A673 (cell line): ENCODE measurements around the gene TLX1. TPM values are rescaled to one million over a fixed set of nuclear protein-coding genes. Genes with fewer than 3 reads are reported as not detected.

Experiments used
- BruUV-seq: library from RNA; stranded (reverse); fragments of 400-500 nt; replicated peaks from 2 replicates; lab custom pipeline; 2021; lab: Mats Ljungman, UMichigan
- CTCF ChIA-PET: fragments of 300-600 bp; sonication (Branson Sonifier 250); formaldehyde crosslinking; loops from one replicate; lab custom pipeline; 2022; ENCODE audit warnings: antibody characterized with exemption; lab: Charles Lee
- POLR2A ChIA-PET: fragments of 300-600 bp; sonication (Branson Sonifier 250); formaldehyde crosslinking; loops from one replicate; lab custom pipeline; 2022; ENCODE audit warnings: antibody characterized with exemption; ENCODE audit not compliant: low non-redundant PET; lab: Charles Lee
- DNase-seq: peaks from one replicate; pipeline ENCODE4 v3.0.0-alpha.2; 2015; ENCODE audit warnings: low spot score
- H3K27ac ChIP-seq: fragments of 200-600 bp; sonication (generic); 2 replicates; pipeline ENCODE4 v1.5.1; 2016; ENCODE audit warnings: mixed run types, low read depth, mild to moderate bottlenecking, mixed read lengths, antibody characterized with exemption, low read length; ENCODE audit not compliant: poor library complexity, severe bottlenecking
- H3K27me3 ChIP-seq: fragments of 200-600 bp; sonication (generic); replicated peaks from 2 replicates; pipeline ENCODE4 v1.6.1; 2017; ENCODE audit warnings: mixed run types, low read depth, mild to moderate bottlenecking, mixed read lengths, antibody characterized with exemption, low read length; ENCODE audit not compliant: insufficient read depth, poor library complexity
- H3K36me3 ChIP-seq: fragments of 200-600 bp; sonication (generic); 2 replicates; pipeline ENCODE4 v1.6.1; 2016; ENCODE audit warnings: mixed run types, mild to moderate bottlenecking, mixed read lengths, antibody characterized with exemption, low read length; ENCODE audit not compliant: insufficient read depth, poor library complexity, severe bottlenecking
- H3K4me1 ChIP-seq: fragments of 200-600 bp; sonication (generic); 2 replicates; pipeline ENCODE4 v1.6.1; 2017; ENCODE audit warnings: mixed run types, mild to moderate bottlenecking, mixed read lengths, antibody characterized with exemption, low read length; ENCODE audit not compliant: insufficient read depth, poor library complexity, severe bottlenecking
- H3K4me3 ChIP-seq: fragments of 200-600 bp; sonication (generic); 2 replicates; pipeline ENCODE4 v1.5.1; 2016; ENCODE audit warnings: low read depth, mixed run types, mild to moderate bottlenecking, mixed read lengths, low read length; ENCODE audit not compliant: poor library complexity, severe bottlenecking
- H3K9me3 ChIP-seq: fragments of 200-600 bp; sonication (generic); 2 replicates; pipeline ENCODE4 v1.6.1; 2016; ENCODE audit warnings: mixed run types, low read depth, mild to moderate bottlenecking, mixed read lengths, antibody characterized with exemption, low read length; ENCODE audit not compliant: poor library complexity, severe bottlenecking
- EZH2 ChIP-seq: fragments of 200-600 bp; sonication (generic); IDR thresholded peaks from 2 replicates; pipeline ENCODE4 v1.6.1; 2017; ENCODE audit warnings: borderline replicate concordance, low read depth, mild to moderate bottlenecking, mixed read lengths, antibody characterized with exemption, low read length; ENCODE audit not compliant: poor library complexity, severe bottlenecking
- intact Hi-C: fragments of 100-400 bp; cut with micrococcal nuclease; formaldehyde crosslinking; loops from one replicate; pipeline ENCODE4 v1.10.0; 2022; ENCODE audit not compliant: unreplicated experiment
- total RNA-seq: library from RNA; stranded (reverse); gene quantifications from 2 replicates; pipeline ENCODE4 v1.2.3, GENCODE V29; 2021
- TF ChIP-seq, protein P1 (sequence below): fragments of 300-800, 200-600 bp; sonication (generic); conservative IDR thresholded peaks from 2 replicates; pipeline ENCODE4 v1.5.1; 2017; ENCODE audit warnings: low read depth, mild to moderate bottlenecking, antibody characterized with exemption, low read length, moderate library complexity, mixed read lengths

TLX1 gene
- total RNA-seq, 1 experiment from 2014 or later, result not detected

- Histone ChIP-seq H3K4me3 (no peak overlapping the region), H3K9me3 (no peaks in the 10 kb centered on the region), H3K27me3 (peaks cover 50% of the 10 kb centered on the region), H3K36me3 (no peaks in the 10 kb centered on the region), H3K27ac (no peak overlapping the region), H3K4me1 (no peaks in the 10 kb centered on the region)
- ChIA-PET POLR2A (interaction anchor here (0.5 kb wide), 1 partner anchor 818 kb away, joined by 7 read pairs; no protein-coding TSS in a partner anchor), CTCF (interaction anchor here (0.5 to 2.8 kb wide), 17 partner anchors 10 to 611 kb away, joined by 3 to 106 read pairs (median 4); no protein-coding TSS in a partner anchor)
- no peak for DNase-seq
- no TSS peak for BruUV-seq
- intact Hi-C loops, result loop anchor here (1.0 to 5.0 kb wide), 2 partner anchors 47 to 100 kb away; no protein-coding TSS in a partner anchor
- TF ChIP-seq EZH2, result no peak
- TF ChIP-seq, protein P1, sequence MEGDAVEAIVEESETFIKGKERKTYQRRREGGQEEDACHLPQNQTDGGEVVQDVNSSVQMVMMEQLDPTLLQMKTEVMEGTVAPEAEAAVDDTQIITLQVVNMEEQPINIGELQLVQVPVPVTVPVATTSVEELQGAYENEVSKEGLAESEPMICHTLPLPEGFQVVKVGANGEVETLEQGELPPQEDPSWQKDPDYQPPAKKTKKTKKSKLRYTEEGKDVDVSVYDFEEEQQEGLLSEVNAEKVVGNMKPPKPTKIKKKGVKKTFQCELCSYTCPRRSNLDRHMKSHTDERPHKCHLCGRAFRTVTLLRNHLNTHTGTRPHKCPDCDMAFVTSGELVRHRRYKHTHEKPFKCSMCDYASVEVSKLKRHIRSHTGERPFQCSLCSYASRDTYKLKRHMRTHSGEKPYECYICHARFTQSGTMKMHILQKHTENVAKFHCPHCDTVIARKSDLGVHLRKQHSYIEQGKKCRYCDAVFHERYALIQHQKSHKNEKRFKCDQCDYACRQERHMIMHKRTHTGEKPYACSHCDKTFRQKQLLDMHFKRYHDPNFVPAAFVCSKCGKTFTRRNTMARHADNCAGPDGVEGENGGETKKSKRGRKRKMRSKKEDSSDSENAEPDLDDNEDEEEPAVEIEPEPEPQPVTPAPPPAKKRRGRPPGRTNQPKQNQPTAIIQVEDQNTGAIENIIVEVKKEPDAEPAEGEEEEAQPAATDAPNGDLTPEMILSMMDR, result no peak
These were observed 11.6 kb downstream of the TLX1 start for GRCh38 chr10:101142533-101143344.

DNA sequence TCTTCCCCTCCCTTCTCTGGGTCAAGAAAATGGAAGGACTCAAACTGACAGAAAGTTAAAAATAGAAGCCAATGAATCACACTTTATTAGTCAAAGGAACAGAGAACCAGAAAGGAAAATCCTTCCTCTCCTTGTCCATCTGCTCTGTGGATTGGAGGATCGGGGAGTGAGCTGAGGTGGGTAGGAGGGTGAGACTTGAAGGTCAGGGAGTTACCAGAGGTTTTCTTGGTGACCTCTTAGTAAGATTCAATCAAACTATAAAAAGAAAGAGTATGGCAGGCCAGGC, 12.2 kb downstream of the TLX1 start:
- intact Hi-C loops, result loop anchor here (5.0 kb wide), 1 partner anchor 101 kb away; no protein-coding TSS in a partner anchor
- Histone ChIP-seq H3K27ac (no peak overlapping the region), H3K4me1 (no peaks in the 10 kb centered on the region), H3K4me3 (no peak overlapping the region), H3K36me3 (no peaks in the 10 kb centered on the region), H3K27me3 (peaks cover 53% of the 10 kb centered on the region), H3K9me3 (no peaks in the 10 kb centered on the region)
- ChIA-PET CTCF (interaction anchor here (2.5 kb wide), 1 partner anchor 93 kb away, joined by 15 read pairs; no protein-coding TSS in a partner anchor), POLR2A (no interaction called here)
- DNase-seq, result no peak
- no peak for TF ChIP-seq EZH2
- TF ChIP-seq, protein P1, result no peak
- no TSS peak for BruUV-seq

DNA sequence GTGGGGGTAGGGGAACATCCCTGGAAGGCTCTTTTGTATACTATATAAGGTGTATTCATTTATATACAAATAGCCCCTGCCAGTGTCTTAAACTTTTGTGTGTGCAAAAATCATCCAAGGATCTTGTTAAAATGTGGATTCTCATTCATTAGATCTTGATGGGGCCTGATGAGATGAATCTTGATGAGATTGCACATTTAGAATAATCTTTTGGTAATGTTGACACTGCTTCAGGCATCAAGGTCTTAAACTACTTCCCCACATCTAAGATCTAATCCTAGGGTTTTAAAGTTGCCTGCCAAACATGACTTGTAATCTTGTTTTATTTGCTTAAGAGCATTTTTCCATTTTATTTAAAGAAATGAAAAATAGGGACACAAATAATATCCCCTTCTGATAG, 13.0 kb downstream of the TLX1 start:
- DNase-seq, result no peak
- Histone ChIP-seq H3K4me3 (no peak overlapping the region), H3K4me1 (no peaks in the 10 kb centered on the region), H3K9me3 (no peaks in the 10 kb centered on the region), H3K36me3 (no peaks in the 10 kb centered on the region), H3K27ac (no peak overlapping the region), H3K27me3 (peaks cover 51% of the 10 kb centered on the region)
- CTCF ChIA-PET, result interaction anchor here (1.0 kb wide), 1 partner anchor 48 kb away, joined by 3 read pairs; no protein-coding TSS in a partner anchor
- TF ChIP-seq, protein P1, result no peak
- no peak for TF ChIP-seq EZH2
- BruUV-seq, result no TSS peak
- POLR2A ChIA-PET, result no interaction called here
- intact Hi-C loops, result loop anchor here (5.0 kb wide), 1 partner anchor 102 kb away; no protein-coding TSS in a partner anchor
